Calu3 (cell line): ENCODE results near the gene MELK. TPM values are rescaled to one million over a fixed set of nuclear protein-coding genes. Genes with fewer than 3 reads are reported as not detected.
A peak's percentile ranks its signal among the peaks of the same experiment; 100 is the strongest.

Experiments
- BruUV-seq: library from RNA; stranded (reverse); fragments of 400-500 nt; replicated peaks from 2 replicates; lab custom pipeline; 2021; lab: Mats Ljungman, UMichigan
- CTCF ChIA-PET: fragments of 300-600 bp; sonication (Branson Sonifier 250); formaldehyde crosslinking; loops from one replicate; lab custom pipeline; 2022; ENCODE audit warnings: antibody characterized with exemption; lab: Charles Lee
- DNase-seq: peaks from one replicate; pipeline ENCODE4 v3.0.0; 2022
- H3K27ac Mint-ChIP-seq: one replicate; pipeline ENCODE4 v1.8.0; 2022; ENCODE audit warnings: mixed read lengths; ENCODE audit not compliant: unreplicated experiment
- H3K27me3 Mint-ChIP-seq: one replicate; pipeline ENCODE4 v1.8.0; 2022; ENCODE audit warnings: mixed read lengths; ENCODE audit not compliant: unreplicated experiment
- H3K36me3 Mint-ChIP-seq: one replicate; pipeline ENCODE4 v1.8.0; 2022; ENCODE audit warnings: mild to moderate bottlenecking, moderate library complexity, mixed read lengths; ENCODE audit not compliant: insufficient read depth, unreplicated experiment
- H3K4me1 Mint-ChIP-seq: one replicate; pipeline ENCODE4 v1.8.0; 2022; ENCODE audit warnings: mild to moderate bottlenecking, low read depth, mixed read lengths; ENCODE audit not compliant: unreplicated experiment
- H3K4me3 Mint-ChIP-seq: one replicate; pipeline ENCODE4 v1.8.0; 2022; ENCODE audit warnings: mild to moderate bottlenecking, low read depth, moderate library complexity, mixed read lengths; ENCODE audit not compliant: unreplicated experiment
- H3K9me3 Mint-ChIP-seq: one replicate; pipeline ENCODE4 v1.8.0; 2022; ENCODE audit warnings: low read depth, mixed read lengths; ENCODE audit not compliant: unreplicated experiment
- intact Hi-C: fragments of 100-400 bp; cut with micrococcal nuclease; formaldehyde crosslinking; loops from one replicate; pipeline ENCODE4 v1.10.0; 2022; ENCODE audit not compliant: unreplicated experiment
- total RNA-seq: library from RNA; stranded (reverse); gene quantifications from 2 replicates; pipeline ENCODE4 v1.2.3, GENCODE V29; 2022
- TF ChIP-seq, protein P1 (sequence below): fragments of 200-600 bp; IDR thresholded peaks from one replicate; pipeline ENCODE4 v1.8.0; 2022; ENCODE audit warnings: antibody characterized with exemption; ENCODE audit not compliant: unreplicated experiment

MELK gene
- total RNA-seq, 1 experiment from 2014 or later = 20.8 TPM

DNA sequence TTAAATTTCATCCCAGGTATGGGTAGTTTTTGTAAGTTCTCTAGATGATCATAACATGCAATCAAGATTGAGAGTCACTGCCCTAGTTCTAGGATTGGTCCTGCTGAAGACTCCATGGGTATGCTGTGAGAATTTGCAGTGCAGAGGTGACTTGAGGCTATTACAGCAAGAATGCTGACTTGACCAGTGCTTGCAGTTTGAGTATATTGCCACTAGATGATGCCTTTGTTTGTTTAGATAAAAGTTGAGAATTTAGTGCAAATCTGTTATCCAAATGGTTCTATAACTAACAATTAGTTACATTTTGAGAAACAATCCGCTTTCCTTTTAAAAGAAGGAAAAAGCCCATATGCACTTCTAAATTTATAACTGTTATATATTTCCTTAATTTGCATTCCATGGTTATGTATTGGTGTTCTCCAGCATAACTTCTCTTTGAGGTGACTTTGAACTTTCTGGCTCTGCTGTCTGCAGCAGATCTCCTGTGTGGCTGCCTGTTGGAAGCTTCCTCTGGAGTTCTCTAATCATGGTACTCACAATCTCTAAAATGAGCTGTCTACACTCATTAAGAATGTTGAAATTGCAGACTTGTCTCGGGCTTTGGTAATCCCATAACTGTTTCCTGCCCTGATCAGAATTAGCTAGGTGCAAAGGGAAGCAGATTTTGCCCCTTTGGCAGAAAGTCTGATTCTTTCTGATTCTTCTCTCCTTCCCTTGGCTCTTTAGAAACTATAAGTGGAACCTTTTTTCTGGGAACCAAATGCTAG is 24.9 kb downstream of the MELK start:
- no peaks in the 10 kb centered on the region for H3K36me3 Mint-ChIP-seq
- no peaks in the 10 kb centered on the region for H3K27me3 Mint-ChIP-seq
- DNase-seq = no peak
- intact Hi-C loops = no loop called here
- CTCF ChIA-PET = no interaction called here
- no peak overlapping the region for H3K27ac Mint-ChIP-seq
- H3K4me1 Mint-ChIP-seq = no peaks in the 10 kb centered on the region
- H3K4me3 Mint-ChIP-seq = no peak overlapping the region
- no peaks in the 10 kb centered on the region for H3K9me3 Mint-ChIP-seq
- BruUV-seq = no TSS peak
- TF ChIP-seq, protein P1, sequence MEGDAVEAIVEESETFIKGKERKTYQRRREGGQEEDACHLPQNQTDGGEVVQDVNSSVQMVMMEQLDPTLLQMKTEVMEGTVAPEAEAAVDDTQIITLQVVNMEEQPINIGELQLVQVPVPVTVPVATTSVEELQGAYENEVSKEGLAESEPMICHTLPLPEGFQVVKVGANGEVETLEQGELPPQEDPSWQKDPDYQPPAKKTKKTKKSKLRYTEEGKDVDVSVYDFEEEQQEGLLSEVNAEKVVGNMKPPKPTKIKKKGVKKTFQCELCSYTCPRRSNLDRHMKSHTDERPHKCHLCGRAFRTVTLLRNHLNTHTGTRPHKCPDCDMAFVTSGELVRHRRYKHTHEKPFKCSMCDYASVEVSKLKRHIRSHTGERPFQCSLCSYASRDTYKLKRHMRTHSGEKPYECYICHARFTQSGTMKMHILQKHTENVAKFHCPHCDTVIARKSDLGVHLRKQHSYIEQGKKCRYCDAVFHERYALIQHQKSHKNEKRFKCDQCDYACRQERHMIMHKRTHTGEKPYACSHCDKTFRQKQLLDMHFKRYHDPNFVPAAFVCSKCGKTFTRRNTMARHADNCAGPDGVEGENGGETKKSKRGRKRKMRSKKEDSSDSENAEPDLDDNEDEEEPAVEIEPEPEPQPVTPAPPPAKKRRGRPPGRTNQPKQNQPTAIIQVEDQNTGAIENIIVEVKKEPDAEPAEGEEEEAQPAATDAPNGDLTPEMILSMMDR = peak; percentile 20

DNA sequence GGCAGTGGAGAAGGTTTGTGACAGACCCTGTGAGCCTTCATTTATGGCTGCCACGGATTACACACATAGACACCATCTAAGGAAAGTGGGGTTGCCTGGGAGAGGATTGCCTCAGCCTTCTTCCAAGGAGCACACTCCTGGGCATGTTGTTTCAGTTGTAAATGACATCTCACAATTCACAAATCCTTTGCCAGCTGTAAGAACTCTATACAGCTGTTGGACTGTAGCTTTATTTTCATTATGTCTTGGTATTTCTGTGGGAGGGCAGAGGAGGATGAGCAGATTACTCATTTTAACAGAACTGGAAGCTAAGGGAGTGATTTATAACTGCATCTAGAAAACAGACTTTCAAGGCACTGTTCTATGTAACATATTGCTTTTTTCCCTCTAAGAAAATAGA is 25.6 kb downstream of the MELK start:
- no peaks in the 10 kb centered on the region for H3K4me1 Mint-ChIP-seq
- DNase-seq = no peak
- TF ChIP-seq, protein P1 = no peak
- no peaks in the 10 kb centered on the region for H3K27me3 Mint-ChIP-seq
- CTCF ChIA-PET = no interaction called here
- no peaks in the 10 kb centered on the region for H3K36me3 Mint-ChIP-seq
- intact Hi-C loops = no loop called here
- H3K27ac Mint-ChIP-seq = no peak overlapping the region
- H3K9me3 Mint-ChIP-seq = no peaks in the 10 kb centered on the region
- BruUV-seq = no TSS peak
- no peak overlapping the region for H3K4me3 Mint-ChIP-seq

DNA sequence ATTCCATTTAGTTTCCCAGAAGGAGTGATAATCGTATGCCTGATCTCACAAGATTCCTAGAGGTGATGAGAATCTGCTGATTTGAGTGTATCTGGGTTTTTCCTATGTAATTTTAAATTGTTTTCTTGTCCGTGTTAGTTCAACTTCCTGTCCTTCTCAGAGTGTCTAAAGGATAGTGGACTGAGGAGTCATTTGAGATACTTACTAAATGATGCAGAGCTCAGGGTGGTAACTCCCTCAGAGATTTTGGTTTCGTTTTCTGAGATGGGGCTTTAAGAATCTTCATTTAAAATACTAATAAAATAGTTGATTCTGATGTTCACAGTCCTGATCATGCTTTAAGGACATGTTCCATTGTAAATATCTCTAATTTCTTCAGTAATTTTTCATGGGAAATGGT is 30.3 kb downstream of the MELK start:
- H3K4me3 Mint-ChIP-seq = no peak overlapping the region
- peaks cover 4% of the 10 kb centered on the region for H3K36me3 Mint-ChIP-seq
- TF ChIP-seq, protein P1 = no peak
- no peaks in the 10 kb centered on the region for H3K27me3 Mint-ChIP-seq
- no peaks in the 10 kb centered on the region for H3K9me3 Mint-ChIP-seq
- no peak overlapping the region for H3K27ac Mint-ChIP-seq
- intact Hi-C loops = no loop called here
- no TSS peak for BruUV-seq
- H3K4me1 Mint-ChIP-seq = no peaks in the 10 kb centered on the region
- DNase-seq = no peak
- CTCF ChIA-PET = no interaction called here

DNA sequence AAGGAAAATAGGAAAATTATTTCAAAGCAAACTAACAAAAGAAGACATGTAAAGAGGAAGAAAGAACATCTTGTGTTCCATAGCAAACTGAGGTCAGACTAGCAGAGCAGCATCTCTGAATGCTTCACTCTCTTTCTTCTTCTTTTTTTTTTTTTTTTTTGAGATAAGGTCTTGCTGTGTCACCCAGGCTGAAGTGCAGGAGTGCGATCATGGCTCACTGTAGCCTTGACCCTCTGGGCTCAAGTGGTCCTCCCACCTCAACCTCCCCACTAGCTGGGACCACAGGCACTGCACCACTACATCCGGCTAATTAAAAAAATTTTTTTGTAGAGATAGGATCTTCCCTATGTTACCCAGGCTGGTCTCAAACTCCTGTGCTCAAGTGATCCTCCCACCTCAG is 36.6 kb downstream of the MELK start:
- Mint-ChIP-seq H3K9me3 (no peaks in the 10 kb centered on the region), H3K4me1 (no peaks in the 10 kb centered on the region), H3K27ac (no peak overlapping the region), H3K36me3 (no peaks in the 10 kb centered on the region), H3K27me3 (no peaks in the 10 kb centered on the region), H3K4me3 (no peak overlapping the region)
- no TSS peak for BruUV-seq
- TF ChIP-seq, protein P1 = no peak
- CTCF ChIA-PET = no interaction called here
- DNase-seq = no peak
- intact Hi-C loops = no loop called here
